ENCODE data around the gene RUNX1.

The RUNX1 gene

GRCh38 chr21:35058058-35058457 is 9.0 kb upstream of the RUNX1 start:
- DNase-seq = no peak

DNA sequence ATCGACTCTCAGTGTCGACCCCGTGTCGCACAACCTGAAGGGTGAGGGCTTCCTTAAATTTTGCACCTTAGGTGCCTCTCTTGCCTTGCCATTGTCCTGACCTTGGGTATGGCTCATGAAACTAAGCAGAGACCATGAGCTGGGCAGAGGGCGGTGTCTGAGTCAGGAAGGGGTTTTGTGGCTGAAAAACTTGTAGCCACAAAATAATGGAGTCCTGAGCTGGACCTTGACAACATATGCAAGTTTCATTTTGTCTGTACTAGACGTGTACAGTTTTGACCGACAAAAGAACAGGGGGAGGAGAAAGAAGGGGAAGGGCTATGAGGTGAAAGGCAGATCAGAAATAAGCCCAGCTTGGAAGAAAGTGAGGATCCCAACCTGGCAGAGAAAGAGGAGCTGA is 8.3 kb upstream of the RUNX1 start:
- no peak for DNase-seq

GRCh38 chr21:35053356-35054096 is 4.4 kb upstream of the RUNX1 start:
- DNase-seq = no peak

- no peak for DNase-seq
Observed at GRCh38 chr21:35052801-35053200, 3.7 kb upstream of the RUNX1 start.

DNA sequence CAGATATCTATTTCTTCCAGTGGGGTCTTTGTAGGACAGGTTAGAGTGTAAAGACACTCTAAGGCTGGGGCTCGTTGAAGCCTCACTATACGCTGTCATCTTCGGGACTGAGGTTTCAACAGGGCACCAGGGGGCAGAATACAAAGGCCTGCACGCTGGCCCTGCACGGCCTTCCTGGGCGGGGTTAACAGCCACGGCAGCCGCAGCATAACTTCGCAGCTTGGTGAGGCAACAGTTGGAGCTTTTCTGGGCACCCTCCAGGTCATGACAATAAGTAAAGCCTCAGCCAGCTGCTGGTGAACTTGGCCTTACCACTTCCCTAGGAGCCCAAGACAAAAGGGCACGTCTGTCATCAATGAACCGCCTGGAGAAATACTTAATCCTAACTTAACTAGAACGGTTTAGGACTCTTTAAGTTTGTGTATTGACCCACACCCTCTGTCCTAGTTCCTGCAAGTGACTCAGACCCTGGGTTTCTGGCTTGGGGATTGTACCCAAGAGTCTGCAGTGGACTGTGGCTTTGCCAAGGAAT is 2.3 kb upstream of the RUNX1 start:
- peak; percentile 56 for DNase-seq

DNA sequence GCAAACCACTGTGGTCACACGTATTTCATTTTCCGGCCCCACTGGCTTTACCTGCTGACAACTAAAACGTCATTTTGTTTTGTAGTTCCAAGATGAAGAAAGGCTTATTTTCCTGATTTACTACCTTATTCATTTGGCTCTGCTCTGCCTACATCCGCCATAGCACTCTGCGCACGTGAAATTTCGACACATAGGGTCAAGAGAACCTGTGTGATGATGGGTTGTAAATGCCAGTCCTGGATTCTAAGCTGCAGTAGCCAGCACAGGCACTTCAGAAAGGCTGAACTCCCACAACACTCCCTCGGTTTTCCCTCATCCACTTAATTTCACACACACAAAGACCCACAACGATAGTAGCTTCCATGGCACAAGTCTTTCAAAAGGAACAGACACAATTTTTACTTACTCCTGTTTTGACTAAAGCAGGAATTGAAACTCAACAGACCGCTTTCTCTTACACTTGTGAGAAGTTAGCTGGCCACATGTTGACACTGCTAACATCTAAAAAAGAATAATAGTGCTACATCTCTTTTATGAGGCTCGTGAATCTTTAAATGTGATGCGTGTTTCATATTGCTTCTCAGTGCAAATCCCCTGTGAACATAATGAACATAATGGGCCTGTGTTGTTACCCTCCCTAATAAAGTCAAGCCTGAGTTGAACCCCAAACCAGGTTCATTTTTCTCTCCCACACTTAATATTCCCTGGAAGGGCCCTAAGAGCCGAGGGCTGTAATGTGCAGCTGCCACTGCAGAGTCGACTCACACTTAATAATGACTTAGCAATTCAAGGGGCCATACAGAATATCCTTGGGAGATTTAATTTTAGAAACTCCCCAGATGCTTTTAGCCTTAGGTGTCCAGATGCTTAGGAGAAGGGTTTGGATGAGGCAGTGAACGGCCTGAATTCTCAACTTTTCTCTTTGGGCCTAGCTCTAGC is 1.5 kb upstream of the RUNX1 start:
- no peak for DNase-seq

GRCh38 chr21:35048183-35048601 is 910 bp downstream of the RUNX1 start:
- peak; percentile 9 for DNase-seq

DNA sequence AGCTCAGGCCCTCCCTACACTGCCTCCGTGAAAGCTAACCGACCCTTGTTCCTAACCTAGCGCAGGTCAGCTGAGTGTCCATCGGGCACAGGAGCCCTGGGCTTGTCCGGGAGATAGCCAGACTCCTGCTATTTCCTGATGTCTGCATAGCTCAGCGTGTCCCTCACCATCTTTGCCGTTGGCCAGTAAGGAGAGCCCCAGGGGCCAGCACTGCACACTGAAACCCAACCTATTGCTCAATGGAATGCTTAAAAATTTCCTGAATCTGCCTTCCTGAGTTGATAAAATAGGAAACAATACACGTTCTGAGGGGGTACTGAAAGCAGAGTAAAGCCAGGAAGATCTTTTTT is 2.2 kb downstream of the RUNX1 start:
- DNase-seq = no peak

GRCh38 chr21:35046263-35046624 is 2.9 kb downstream of the RUNX1 start:
- DNase-seq = no peak

DNA sequence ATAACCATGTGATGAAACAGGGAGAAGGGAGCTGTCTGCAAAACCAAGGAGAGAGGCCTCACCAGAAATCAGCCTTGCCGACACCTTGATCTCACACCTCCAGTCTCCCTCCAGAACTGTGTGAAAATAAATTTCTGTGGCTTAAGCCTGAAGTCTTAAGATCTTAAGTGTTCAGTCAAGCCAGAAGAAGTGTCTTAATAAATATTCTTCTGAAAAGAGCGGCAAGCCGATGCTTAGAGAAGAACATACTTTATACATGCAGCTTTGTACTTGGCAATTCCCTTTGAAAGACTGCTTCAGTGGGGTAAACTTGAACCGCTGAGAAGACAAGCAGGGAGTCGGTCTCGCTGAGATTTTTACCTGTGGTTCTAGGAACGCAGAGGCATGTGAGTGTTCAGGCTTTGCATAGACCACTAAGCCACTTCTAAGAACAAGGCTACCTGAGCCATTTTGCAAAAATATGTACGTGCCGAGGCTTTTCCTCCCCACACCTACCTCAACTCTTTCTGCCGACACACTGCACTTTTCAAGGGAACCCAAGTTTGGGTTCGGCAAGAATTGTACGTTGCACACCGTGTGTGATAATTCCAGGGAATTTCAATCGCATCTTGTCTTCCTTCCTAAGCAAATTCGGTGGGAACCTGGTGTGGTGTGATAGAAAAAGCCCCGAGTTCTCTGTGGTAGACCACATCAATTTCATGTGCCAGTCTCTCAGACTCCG is 3.4 kb downstream of the RUNX1 start:
- DNase-seq = peak; percentile 22

DNA sequence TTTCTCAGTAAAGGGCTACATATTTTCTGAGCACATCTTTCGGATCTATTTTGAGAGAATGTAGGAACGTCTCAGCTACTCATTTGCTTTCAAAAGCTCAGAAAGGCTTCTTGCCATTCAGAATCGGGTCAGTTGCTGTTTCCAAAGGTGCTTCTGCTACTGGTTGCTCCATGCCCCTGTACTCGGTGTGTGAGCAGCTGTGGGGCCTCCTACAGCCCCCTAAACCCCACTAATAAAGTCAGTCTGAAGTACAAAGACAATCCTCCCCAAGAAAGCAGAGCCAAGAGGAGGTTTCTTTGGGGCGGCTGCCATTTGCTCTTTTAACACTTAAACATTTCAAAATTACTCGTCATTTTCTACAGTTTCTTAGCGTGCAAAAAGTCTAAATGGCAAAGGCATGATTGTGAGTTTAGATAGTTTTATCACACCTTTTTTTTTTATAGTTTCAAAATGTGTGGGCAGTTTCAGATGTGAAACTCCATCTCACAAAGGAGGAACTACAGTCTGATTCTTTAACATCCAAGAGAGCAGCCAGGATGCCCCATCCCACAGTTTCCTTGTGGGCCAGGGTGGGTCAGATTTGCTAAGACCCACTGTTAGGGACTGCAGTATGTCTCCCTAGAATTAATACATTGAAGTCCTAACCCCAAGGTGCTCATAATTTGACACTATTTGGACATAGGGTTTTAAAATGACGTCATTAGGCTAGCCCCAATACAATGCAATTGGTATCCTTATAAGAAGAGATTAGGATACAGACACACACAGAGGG is 4.1 kb downstream of the RUNX1 start:
- DNase-seq = no peak

DNA sequence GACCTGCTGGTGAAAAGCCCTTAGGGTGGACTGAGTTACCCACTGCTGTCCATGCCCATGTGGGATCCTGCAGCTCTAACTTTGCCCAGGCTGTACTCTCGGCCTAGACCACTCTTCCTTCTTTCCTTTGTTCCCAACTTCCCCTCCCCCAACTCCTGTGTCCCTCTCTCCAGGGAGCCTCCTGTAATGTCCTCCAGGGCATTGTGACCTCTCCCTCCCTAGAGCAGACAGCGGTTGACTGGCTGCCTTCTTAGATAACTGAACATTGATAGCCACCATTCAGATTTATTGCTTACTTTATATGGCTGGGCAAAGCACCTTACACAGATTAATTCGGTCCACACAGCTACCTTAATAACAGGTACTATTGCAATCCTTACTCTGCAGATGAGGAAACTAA is 5.0 kb downstream of the RUNX1 start:
- DNase-seq = no peak

GRCh38 chr21:35043549-35043948 is 5.6 kb downstream of the RUNX1 start:
- no peak for DNase-seq

GRCh38 chr21:35042836-35043235 is 6.3 kb downstream of the RUNX1 start:
- DNase-seq = no peak

- DNase-seq = no peak
Observed at GRCh38 chr21:35041881-35042280, 7.2 kb downstream of the RUNX1 start.

- DNase-seq = no peak
Observed at GRCh38 chr21:35041122-35041521, 8.0 kb downstream of the RUNX1 start.

DNA sequence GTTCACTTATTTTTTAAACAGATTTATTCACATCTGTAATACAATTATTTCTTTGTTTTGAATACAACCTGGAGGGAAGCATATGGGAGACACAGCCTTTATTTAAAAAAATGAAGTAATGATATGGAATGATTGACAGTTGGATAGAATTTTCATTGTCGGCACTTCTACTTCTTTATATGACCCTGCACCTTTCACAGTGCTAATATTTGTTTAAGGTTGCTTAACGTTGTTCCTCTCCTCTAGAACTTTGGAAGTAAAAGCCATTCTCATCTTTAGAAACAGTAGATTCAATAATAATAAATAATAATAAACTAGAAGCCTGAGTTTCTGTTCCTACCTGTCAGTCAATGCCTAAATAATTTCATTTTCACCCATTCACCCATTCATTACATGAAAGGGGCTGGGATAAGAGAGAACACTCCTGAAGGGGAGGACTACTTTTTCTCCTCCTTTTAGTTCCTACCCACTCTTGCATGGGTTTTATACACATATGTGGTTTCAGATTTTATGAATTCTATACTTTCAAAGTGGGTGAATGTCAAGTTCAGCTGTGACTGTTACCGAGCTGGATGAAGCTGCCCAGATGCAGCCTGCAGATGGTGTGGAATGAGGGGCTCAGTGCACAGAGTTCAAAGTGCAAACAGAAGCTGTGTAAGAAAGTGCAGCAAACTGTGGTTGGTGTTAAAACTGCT is 9.4 kb downstream of the RUNX1 start:
- no peak for DNase-seq

DNA sequence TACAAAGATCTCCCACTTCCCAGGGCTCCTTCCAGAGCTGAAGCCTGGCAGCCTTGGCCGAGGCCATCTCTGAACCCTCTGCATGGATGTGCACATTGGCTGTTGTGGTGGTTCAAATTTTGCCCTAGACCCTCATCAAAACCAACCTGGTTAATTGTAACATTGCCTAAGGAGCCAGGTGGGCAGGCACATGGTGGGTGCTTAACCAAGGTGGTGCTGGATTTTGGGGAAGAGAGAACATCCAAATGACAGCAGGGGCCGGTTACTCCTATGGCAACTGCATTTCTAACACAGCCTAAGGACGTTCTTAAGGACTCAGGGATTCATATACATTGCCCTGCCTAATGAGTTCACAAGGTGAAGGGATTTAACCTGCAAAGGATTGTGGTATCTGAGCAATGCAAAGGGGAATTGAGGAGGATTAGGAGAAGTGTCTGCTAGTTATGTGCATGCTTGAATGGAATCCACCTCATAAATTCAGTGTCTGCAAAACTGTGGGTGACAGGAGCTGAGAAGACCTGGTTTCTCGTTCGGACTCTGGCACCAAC is 10.3 kb downstream of the RUNX1 start:
- DNase-seq = no peak

DNA sequence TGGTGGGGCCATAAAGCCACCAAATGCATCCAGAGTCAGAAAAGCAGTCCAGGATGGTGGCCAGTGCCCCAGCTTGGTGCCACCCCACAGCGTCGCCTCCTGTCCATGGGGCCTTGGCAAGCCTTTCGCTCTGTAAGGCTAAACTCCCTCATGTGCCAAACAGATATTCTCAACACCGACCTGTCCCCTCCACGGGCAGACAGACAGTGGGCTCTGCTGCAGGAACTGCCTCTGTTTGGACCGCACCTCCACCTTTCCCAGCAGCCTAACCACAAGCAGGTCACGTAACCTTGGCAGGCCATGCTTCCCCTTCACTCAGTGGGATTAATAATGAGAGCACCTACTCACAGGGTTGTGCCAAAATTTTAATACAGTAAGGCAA is 11.7 kb downstream of the RUNX1 start:
- no peak for DNase-seq

DNA sequence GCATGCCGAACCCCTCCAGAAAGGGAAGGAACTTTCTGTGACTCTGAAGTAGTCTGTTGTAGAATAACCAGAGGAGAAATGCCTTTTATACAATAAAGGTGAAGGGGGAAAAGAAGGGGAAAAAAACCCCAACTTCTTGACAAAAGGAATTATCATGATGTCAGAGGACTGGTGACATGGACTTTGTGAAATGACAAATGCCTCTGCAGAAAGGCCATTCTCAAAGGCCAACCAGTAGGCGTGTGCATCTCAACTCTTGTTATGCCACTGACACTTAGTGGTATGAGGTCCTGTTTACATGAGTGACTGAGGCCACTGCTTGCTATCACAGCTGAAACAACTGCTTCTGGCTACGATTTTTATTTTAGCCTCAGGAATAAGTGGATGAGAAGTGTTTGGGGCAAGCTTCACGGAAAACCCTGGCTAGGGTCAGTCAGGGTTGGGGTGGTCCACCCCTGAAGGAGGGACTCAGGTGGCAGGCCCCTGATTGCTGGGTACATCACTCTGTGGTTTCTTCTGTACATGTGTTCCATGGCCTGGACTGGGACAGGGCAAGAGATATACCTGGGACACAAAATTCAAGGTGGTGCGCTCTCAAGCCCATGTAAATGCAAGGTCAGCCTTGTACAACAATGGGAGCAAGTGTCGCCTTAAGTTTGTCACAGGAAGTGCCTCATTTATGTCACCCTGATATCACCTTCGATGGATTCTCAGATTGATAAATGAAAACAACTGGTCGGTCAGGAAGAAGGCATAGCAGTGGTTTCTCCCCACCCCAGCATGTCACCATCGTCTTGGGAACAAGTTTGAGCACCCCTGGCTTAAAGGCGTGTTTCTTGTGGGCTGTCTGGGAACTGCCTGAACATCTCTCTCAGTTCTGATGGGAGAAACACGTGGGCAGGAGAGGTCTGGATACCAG is 12.4 kb downstream of the RUNX1 start:
- no peak for DNase-seq
